C4-2B (cell line): ENCODE data around the gene FOLR1.

ENCODE experiments used
- H3K27ac ChIP-seq: fragments of 450-650 bp; 2 replicates; pipeline ENCODE4 v1.5.1; 2017
- ZFX ChIP-seq: fragments of 450-650 bp; IDR thresholded peaks from 2 replicates; pipeline ENCODE4 v1.6.1; 2017
- TF ChIP-seq, protein P1 (sequence below): fragments of 450-650 bp; conservative IDR thresholded peaks from 2 replicates; pipeline ENCODE4 v1.5.1; 2017; ENCODE audit warnings: mild to moderate bottlenecking

Gene FOLR1

DNA sequence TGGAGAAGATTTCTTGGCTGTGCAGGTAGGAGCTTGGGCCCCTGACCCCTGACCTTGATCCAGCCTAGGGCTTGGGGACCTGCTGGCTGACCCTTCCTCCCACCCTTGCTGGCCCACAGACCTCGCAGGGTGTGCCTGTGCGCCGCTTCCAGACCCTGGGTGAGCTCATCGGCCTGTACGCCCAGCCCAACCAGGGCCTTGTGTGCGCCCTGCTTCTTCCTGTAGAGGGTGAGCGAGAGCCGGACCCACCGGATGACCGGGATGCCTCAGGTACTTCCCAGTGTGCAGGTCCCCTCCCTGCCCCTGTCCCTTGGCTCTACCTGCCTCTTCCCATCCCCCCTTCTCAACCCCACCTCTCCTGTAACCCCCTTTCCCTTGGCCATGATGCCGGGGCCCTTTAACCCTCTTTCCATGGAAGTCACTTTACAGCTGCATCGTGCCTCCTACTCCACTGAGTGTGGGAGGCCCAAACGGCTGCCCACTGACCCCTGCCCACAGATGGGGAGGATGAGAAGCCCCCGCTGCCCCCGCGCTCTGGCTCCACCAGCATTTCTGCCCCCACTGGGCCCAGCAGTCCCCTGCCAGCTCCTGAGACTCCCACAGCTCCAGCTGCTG is 36.4 kb downstream of the FOLR1 start:
- H3K27ac ChIP-seq, result no peak overlapping the region
- no peak for TF ChIP-seq ZFX
- TF ChIP-seq, protein P1, sequence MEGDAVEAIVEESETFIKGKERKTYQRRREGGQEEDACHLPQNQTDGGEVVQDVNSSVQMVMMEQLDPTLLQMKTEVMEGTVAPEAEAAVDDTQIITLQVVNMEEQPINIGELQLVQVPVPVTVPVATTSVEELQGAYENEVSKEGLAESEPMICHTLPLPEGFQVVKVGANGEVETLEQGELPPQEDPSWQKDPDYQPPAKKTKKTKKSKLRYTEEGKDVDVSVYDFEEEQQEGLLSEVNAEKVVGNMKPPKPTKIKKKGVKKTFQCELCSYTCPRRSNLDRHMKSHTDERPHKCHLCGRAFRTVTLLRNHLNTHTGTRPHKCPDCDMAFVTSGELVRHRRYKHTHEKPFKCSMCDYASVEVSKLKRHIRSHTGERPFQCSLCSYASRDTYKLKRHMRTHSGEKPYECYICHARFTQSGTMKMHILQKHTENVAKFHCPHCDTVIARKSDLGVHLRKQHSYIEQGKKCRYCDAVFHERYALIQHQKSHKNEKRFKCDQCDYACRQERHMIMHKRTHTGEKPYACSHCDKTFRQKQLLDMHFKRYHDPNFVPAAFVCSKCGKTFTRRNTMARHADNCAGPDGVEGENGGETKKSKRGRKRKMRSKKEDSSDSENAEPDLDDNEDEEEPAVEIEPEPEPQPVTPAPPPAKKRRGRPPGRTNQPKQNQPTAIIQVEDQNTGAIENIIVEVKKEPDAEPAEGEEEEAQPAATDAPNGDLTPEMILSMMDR, result no peak

DNA sequence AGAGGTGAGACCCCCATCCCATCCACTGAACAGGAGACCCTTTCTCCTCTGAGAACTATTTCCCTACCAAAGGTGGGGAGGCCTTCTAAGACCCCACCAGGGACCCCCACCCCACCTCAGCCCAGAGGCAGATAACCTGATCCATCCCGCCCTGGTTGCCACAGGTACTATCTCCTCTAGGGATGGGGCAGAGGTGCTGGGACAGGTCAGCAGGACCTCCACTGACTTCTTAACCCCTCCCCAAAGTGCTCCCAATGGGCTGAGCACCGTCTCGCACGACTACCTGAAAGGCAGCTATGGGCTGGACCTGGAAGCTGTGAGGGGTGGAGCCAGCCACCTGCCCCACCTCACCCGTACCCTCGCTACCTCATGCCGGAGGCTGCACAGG is 36.9 kb downstream of the FOLR1 start:
- no peak for TF ChIP-seq ZFX
- TF ChIP-seq, protein P1, result no peak
- no peak overlapping the region for H3K27ac ChIP-seq

DNA sequence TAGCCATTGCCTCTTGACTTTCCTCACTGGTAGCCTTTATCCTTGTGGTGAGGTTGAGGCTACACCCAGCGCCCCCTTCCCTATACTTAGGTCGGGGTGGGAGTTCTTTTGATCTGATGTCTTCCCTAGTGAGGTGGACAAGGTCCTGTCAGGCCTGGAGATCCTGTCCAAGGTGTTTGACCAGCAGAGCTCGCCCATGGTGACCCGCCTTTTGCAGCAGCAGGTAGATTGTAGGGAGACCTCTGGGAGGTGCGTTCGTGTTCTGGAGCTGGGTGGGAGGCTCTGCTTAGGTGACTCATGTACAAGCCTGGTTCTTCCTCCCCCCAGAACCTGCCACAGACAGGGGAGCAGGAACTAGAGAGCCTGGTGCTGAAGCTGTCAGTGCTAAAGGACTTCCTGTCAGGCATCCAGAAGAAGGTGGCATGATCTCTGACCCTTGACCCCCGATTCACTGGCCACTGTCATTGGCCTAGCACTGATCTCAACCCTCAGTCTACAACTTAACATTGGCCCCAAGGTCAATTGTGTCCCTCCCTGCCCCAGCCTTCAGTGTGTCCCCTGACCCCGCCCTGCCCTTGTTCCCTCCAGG is 37.5 kb downstream of the FOLR1 start:
- no peak overlapping the region for H3K27ac ChIP-seq
- TF ChIP-seq, protein P1, result no peak
- TF ChIP-seq ZFX, result no peak

DNA sequence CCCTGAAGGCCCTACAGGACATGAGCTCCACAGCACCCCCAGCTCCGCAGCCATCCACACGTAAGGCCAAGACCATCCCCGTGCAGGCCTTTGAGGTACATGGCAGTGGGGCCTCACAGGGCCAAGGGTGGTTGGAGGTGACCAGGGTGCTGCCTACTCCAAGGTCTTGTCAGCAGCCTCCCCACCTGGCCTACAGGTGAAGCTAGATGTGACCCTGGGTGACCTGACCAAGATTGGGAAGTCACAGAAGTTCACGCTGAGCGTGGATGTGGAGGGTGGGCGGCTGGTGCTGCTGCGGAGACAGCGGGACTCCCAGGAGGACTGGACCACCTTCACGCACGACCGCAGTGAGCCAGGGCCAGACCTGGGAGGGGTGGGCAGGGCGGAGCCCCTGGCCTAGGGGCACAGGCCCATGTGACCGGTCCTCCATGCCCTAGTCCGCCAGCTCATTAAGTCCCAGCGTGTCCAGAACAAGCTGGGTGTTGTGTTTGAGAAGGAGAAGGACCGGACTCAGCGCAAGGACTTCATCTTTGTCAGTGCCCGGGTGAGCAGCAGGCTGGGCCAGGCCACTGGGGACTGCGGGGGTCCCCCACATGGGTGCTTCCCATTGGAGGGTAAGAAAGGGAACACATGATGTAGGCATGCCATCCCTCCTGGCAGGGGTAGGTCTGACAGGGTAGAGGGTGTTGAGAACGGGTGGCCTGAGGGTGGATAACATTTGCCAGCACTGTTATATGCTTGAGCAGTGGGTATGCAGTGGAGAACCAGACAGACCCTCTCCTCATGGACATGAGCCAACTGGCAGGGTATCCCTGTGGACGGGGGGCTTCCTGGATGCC is 38.2 kb downstream of the FOLR1 start:
- H3K27ac ChIP-seq, result no peak overlapping the region
- TF ChIP-seq, protein P1, result no peak
- TF ChIP-seq ZFX, result no peak

DNA sequence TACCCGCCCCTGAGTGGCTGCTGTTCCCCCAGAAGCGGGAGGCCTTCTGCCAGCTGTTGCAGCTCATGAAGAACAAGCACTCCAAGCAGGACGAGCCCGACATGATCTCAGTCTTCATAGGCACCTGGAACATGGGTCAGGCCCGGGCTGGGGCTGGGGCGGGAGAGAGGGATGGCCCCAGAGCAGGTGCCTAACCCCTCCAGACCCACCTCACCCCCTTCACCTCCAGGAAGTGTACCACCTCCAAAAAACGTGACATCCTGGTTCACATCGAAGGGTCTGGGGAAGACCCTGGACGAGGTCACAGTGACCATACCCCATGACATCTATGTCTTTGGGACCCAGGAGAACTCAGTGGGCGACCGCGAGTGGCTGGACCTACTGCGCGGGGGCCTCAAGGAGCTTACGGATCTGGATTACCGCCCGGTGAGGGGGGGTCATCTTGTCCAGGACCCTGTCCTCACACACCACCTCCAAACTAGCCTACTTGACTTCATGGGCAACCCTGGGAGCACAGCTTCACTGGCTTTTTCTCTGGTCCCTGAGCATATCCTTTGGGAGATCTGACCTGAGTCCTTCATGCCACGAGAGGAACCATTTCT is 38.9 kb downstream of the FOLR1 start:
- no peak overlapping the region for H3K27ac ChIP-seq

DNA sequence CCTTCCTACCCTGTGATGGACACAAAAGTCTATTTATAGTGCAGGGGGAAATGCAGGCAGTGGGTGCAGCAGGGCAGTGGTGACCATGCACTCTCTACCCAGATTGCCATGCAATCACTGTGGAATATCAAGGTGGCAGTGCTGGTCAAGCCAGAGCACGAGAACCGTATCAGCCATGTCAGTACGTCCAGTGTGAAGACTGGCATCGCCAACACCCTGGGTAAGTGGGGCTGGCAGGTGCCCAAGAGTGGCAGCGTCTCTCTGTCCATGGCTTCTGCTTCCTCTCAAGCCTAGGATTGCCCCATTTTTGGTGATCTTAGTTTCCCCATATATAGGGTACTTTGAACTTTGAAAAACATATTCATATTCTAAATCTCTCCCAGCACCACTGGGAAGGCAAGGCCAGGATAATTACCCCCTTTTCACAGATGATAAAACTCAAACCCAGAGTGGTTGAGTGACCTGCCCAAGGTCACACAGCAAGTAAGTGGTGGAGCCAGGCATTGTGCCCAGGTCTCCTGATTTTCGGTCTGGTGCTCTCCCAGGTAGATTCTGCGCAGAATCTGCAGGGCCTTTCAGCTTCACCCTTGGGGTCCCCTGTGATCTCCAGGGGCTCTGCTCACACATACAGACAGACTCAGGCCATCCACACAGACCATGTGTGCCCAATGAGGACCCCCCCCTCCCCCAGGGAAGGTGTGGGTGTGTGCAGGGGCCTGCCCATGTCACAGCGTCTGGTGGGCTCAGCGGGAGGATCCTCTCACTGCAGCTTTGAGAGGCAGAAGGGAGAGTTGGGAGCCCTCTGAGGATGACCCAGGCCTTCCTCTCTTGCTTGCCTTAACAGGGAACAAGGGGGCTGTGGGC is 39.7 kb downstream of the FOLR1 start:
- TF ChIP-seq, protein P1, result no peak
- no peak for TF ChIP-seq ZFX
- H3K27ac ChIP-seq, result no peak overlapping the region

More for the DNA sequence above, 38.9 kb downstream of the FOLR1 start:
- TF ChIP-seq, protein P1, result no peak
